ENCODE measurements around the gene SLC52A3.

SLC52A3 gene

GRCh38 chr20:753897-754635 is 14.2 kb downstream of the SLC52A3 start:
- no peak for DNase-seq (ENCODE audit: low spot score)
- no peak for TF ChIP-seq CTCF (IDR thresholded peaks at IDR 0.05; ENCODE audit: extremely low read depth, missing control alignments)

GRCh38 chr20:753136-753535 is 15.2 kb downstream of the SLC52A3 start:
- no peak for TF ChIP-seq CTCF (IDR thresholded peaks at IDR 0.05; ENCODE audit: extremely low read depth, missing control alignments)
- DNase-seq (ENCODE audit: low spot score): no peak

GRCh38 chr20:752291-752690 is 16.0 kb downstream of the SLC52A3 start:
- TF ChIP-seq CTCF (IDR thresholded peaks at IDR 0.05; ENCODE audit: extremely low read depth, missing control alignments): no peak
- DNase-seq (ENCODE audit: low spot score): no peak

GRCh38 chr20:751761-752160 is 16.5 kb downstream of the SLC52A3 start:
- no peak for TF ChIP-seq CTCF (IDR thresholded peaks at IDR 0.05; ENCODE audit: extremely low read depth, missing control alignments)
- no peak for DNase-seq (ENCODE audit: low spot score)

- no peak for TF ChIP-seq CTCF (IDR thresholded peaks at IDR 0.05; ENCODE audit: extremely low read depth, missing control alignments)
- no peak for DNase-seq (ENCODE audit: low spot score)
Measured at GRCh38 chr20:750801-751200, 17.5 kb downstream of the SLC52A3 start.

GRCh38 chr20:745683-746301 is 22.5 kb downstream of the SLC52A3 start:
- no peak for TF ChIP-seq CTCF (IDR thresholded peaks at IDR 0.05; ENCODE audit: extremely low read depth, missing control alignments)
- DNase-seq (ENCODE audit: low spot score): no peak

DNA sequence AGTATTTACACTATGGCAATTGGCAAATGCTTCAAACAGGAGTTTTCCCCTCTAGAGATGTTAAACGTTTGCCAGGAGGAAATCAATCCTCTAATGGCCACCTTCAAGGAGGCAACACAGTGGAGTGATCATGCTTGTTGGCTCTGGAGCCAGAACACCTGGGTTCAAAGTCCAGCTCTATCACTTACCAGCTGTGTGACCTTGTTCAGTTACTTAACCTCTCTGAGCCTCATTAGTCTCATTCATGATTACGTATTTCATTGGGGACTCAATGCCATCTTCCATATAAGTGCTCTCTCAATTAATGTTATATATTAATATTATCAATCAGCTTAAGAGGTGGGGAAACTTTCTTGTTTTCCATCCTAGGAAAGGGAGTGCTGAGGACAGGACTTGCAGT is 26.1 kb downstream of the SLC52A3 start:
- DNase-seq (ENCODE audit: low spot score): no peak
- no peak for TF ChIP-seq CTCF (IDR thresholded peaks at IDR 0.05; ENCODE audit: extremely low read depth, missing control alignments)

All from GM20000 (cell line).